ENCODE measurements around the gene EPHB3.
A peak's percentile ranks its signal among the peaks of the same experiment; 100 is the strongest.
"Not testable (repeated sequence)": the region's sequence is repeated elsewhere in the genome, so short reads cannot be mapped to it uniquely, and the experiment has no call there.

EPHB3 gene

GRCh38 chr3:184600685-184601377 is 39.2 kb downstream of the EPHB3 start:
- DNase-seq (ENCODE audit: low spot score), result peak; percentile 47

GRCh38 chr3:184601576-184602371 is 40.2 kb downstream of the EPHB3 start:
- peak; percentile 79 for DNase-seq (ENCODE audit: low spot score)

GRCh38 chr3:184602372-184603150 is 41.0 kb downstream of the EPHB3 start:
- DNase-seq (ENCODE audit: low spot score), result peak; percentile 67

DNA sequence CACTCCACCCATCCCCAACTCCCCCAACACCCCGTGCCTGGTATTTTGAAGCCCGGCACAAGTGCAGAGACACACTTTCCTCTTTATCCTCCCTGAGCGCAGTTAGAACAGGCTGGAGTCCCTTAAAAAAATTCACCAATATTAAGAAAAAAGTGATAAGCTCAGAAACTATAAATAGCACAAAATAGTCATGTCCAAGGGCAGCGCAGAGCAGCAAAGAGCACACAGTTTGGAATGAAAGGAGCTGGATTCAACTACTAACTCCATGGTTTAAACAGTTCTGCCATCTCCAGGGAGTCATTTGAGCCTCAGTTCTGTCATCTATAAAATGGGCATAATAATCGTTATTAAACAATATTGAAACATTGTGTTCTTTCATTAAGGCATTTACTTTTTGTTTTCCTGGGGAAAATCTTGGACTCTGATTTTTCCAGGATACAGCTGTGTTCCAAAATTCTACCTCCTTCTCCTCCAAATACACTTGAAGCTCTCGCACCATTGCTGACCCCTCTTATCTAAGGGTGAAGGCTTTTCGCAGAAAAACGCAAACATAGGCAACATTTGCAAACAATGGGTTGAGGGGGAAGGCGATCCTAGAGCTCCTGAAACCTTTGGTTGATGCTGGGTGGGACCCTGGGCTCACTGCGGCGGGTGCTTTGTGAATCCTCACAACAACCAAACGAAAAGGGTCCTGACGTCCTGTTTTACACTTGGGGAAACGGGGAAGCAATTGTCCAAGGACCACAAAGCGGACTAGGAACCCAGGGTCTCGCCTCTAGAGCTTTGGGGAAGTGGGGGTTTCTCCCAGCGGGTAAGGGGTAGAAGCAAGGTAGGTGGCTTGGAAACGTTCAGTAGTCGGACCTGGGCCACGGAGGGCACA is 41.8 kb downstream of the EPHB3 start:
- DNase-seq (ENCODE audit: low spot score), result no peak

DNA sequence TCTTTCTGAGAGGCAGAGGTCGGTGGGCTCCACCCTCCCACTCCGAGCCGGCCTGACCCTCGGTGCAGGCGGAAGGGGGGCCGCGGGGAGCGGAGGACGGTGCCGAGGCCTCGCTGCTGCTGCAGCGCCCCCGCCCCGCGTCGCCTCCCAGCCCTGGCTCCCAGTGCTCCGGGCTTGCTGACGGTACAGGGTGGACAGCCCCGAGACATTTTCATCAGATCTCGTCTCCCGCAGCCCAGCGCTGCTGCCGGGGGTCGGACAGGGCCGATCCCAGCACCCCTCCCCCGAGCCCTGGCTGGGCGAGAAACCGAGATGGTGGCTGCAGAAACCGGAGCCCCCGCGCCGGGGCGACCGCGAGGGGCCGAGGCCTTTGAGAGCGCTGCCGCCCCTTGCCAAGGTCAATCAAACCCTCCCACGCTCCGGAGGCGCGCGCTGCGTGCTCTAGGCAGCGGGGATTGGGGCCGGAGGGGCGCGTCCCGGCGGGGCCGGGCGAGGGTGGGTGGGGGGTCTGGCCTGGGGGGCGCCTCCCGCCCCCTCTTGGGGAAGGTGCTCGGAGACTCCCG is 42.5 kb downstream of the EPHB3 start:
- DNase-seq (ENCODE audit: low spot score), result peak; percentile 78

- DNase-seq (ENCODE audit: low spot score), result peak; percentile 50
Measured at GRCh38 chr3:184604615-184605290, 43.2 kb downstream of the EPHB3 start.

DNA sequence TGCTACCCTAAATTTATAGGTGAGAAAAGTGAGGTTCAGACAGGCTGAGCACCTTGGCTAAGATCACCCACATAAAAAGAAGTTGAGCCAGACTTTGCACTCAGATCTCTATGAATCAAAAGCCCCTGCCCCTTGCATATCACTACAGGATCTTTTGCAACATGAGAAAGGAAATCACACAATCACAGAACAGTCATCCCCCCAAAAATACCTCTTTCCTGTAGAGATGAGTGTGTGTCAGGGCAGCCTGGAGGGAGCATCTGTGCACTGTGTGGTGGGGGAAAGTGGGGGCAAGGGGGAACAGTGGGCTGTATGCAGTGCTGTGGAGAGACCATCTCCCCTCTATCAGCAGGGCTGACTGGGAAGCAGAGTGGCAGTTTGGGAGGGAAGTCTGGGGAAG is 46.6 kb downstream of the EPHB3 start:
- no peak for DNase-seq (ENCODE audit: low spot score)

DNA sequence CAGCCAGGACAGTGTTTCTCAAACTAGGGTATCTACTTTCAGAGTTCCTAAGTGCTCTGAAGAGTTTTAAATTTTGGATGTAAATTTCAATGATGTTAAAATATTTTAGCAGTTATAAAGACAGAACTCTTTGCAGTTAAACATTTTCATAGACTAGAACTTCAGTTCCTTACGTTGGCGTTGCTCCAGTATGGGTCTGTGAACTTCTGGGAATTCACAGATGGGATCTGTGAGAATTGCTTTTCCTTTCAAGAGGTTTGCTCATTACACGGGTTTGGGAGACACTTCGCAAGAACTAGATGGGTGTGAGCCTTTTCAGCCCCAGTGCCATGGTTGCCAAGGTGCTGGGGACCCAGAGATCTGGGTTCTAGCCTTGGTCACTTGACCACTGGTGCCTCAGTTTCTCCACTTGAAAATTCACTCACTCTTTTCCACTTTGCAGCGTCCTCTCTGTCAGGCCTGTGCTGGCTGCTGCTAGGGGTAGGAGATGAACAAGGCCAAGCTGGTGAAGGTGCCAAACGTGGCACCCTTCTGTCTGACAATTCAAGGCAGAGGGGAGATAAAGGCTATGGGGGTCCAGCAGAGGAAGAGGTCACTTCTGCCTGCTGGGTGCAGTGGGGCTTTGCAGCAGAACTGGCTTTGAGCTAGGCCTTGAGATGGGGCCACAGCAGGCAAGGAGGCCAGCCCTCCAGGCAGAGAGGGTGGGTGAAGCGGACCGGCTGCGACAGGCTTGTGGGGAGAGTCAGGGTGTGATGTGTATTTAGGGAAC is 48.1 kb downstream of the EPHB3 start:
- no peak for DNase-seq (ENCODE audit: low spot score)

GRCh38 chr3:184610245-184610871 is 48.8 kb downstream of the EPHB3 start:
- DNase-seq (ENCODE audit: low spot score), result no peak

GRCh38 chr3:184611607-184612281 is 50.2 kb downstream of the EPHB3 start:
- no peak for DNase-seq (ENCODE audit: low spot score)

DNA sequence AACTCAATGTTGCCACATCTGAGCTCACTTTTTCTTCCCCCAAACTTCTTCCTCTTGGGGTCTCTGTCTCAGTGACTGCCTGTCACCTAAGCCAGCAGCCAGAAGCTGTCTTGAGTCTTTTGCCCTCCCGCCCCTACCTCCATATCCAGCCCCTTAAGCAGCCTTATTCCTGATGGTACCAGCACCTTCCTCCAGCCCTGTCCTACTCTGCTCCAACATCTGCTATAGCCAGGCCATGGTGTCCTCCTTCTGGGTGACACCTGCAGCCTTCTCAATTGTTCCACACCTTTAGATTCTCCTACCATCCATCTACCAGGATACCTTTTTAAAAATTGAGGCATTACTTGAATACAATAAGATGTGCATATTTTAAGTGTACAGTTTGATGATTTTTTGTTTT is 53.8 kb downstream of the EPHB3 start:
- DNase-seq (ENCODE audit: low spot score), result no peak

DNA sequence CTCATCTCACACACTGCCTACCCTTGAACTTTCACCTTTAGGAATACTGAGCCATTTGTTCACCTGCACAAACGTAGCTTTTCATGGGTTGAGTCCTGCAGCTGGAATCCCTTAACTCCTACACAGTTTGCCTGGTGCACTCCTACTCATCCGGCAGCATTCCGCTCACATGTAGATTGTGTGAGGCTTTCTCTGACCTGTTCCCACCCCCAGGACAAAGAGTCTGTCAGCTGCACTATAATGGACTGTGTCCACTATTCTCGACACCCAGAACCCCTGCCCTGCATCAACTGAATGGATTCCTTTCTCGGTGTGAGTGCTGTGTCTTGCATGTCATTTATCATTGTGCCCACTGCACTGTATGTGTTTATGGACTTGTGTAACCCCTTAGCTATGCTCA is 54.9 kb downstream of the EPHB3 start:
- peak; percentile 37 for DNase-seq (ENCODE audit: low spot score)

DNA sequence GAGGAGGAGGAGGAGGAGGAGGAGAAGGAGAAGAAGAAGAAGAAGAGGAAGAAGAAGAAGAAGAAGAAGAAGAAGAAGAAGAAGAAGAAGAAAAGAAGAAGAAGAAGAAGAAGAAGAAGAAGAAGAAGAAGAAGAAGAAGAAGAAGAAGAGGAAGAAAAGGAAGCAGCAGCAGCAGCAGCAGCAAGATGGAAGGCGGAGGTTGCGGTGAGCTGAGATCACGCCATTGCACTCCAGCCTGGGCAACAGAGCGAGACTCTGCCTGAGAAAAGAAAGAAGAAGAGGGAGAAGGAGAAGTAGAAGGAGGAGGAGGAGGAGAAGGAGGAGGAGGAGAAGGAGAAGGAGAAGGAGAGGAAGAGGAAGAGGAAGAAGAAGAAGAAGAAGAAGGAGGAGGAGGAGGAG is 55.7 kb downstream of the EPHB3 start:
- not testable (repeated sequence) for DNase-seq (ENCODE audit: low spot score)

DNA sequence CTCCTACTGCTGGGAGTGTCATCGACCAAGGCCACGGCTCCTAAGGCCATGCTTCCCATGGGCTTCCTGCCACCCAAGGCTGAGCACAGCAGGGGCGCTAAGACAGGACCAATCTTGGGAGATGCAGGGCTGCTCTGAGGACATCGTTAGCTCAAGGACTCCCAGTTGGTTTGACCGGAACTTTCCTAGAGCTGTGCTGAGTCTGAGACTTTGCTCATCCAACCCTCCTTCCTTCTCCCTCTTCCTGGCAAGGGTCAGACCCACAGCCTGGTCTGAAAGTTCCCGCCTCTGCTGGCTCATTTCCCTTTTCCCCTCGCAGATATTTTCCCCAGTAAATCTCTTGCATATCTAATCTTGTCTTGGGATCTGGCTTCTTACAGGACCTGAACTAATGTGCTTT is 57.2 kb downstream of the EPHB3 start:
- DNase-seq (ENCODE audit: low spot score), result peak; percentile 37

DNA sequence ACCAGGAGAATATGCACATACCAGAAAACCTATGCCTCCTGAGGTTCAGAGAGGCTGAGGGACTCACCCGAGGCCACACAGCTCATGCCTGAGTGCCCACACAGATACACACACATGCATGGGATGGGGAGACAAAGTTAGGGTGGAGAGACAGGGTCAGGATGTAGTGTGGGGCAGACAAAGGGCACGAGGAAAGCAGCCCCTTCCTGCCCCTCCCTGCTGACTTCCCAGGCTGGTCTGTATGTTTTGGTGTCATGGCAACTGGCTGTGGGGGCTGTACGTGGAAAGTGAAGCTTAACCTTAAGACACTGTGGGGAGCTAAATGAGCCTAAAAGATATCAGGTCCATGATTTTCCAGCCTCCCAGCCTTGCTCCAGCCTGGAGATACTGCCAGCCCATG is 57.8 kb downstream of the EPHB3 start:
- peak; percentile 44 for DNase-seq (ENCODE audit: low spot score)

DNA sequence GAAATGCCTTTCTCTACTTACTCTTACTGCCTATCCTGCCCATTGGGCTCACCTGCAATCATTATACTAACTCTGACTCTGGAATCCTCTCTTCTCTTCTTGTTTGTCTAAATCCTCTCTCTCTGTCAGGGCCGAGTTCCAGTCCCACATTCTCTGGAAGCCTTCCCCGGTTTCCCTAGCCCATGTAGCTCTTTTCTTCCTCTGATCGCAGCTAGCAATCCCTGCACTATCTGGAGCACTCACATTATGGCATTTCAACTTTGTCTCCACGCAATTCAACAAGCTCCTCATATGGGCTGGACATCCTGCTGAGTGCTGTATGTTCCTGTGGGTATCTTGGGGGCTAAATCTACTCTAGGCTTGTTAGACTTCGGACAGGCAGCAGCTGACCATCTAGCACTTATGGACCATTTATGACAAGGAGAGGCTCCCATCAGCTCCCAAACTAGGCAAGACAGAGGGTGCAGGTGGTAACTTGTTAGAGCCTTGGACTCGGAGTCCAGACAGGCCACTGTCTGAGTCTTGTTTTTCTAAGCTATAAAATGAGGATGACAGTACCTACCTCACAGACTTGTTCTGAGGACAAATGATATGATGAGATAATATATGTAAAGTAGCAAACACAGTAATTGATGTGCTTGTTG is 58.3 kb downstream of the EPHB3 start:
- no peak for DNase-seq (ENCODE audit: low spot score)

- no peak for DNase-seq (ENCODE audit: low spot score)
Measured at GRCh38 chr3:184620475-184621119, 59.0 kb downstream of the EPHB3 start.

- DNase-seq (ENCODE audit: low spot score), result not testable (repeated sequence)
Measured at GRCh38 chr3:184622156-184622555, 60.6 kb downstream of the EPHB3 start.
